NCI-H2196 treated with DMSO at 0.1 percent for 48 hours (cell line): ENCODE data around the gene GUCA1C.

ENCODE experiments used
- DNase-seq: peaks from one replicate; lab custom pipeline; 2025; ENCODE audit not compliant: unreplicated experiment; lab: John Stamatoyannopoulos, UW

GUCA1C gene

GRCh38 chr3:108909799-108910198 is 43.9 kb downstream of the GUCA1C start:
- no peak for DNase-seq

- DNase-seq: no peak
These were observed 46.5 kb downstream of the GUCA1C start for GRCh38 chr3:108907194-108907593.

- DNase-seq: no peak
These were observed 54.1 kb downstream of the GUCA1C start for GRCh38 chr3:108899530-108899929.

GRCh38 chr3:108897883-108898282 is 55.8 kb downstream of the GUCA1C start:
- DNase-seq: no peak

- DNase-seq: no peak
These were observed 58.7 kb downstream of the GUCA1C start for GRCh38 chr3:108894981-108895380.

GRCh38 chr3:108891833-108892232 is 61.8 kb downstream of the GUCA1C start:
- no peak for DNase-seq

GRCh38 chr3:108887777-108888176 is 65.9 kb downstream of the GUCA1C start:
- no peak for DNase-seq

GRCh38 chr3:108887121-108887520 is 66.6 kb downstream of the GUCA1C start:
- DNase-seq: no peak

- DNase-seq: no peak
These were observed 70.3 kb downstream of the GUCA1C start for GRCh38 chr3:108883373-108883772.

GRCh38 chr3:108882762-108883161 is 70.9 kb downstream of the GUCA1C start:
- no peak for DNase-seq

- DNase-seq: no peak
These were observed 73.8 kb downstream of the GUCA1C start for GRCh38 chr3:108879915-108880314.

GRCh38 chr3:108877901-108878300 is 75.8 kb downstream of the GUCA1C start:
- no peak for DNase-seq

GRCh38 chr3:108863799-108864135 is 89.9 kb downstream of the GUCA1C start:
- DNase-seq: no peak

GRCh38 chr3:108862865-108863798 is 90.5 kb downstream of the GUCA1C start:
- DNase-seq: no peak

GRCh38 chr3:108861401-108861800 is 92.3 kb downstream of the GUCA1C start:
- no peak for DNase-seq
